Loucy (cell line): ENCODE measurements around the gene UBTD1.

Source experiments
- EZH2phosphoT487 ChIP-seq: fragments of 200-600 bp; IDR thresholded peaks from 2 replicates; pipeline ENCODE4 v1.6.1; 2018; ENCODE audit warnings: antibody characterized with exemption, mild to moderate bottlenecking, moderate library complexity, borderline replicate concordance
- TF ChIP-seq, protein P1 (sequence below): fragments of 200-600 bp; sonication (generic); conservative IDR thresholded peaks from 2 replicates; pipeline ENCODE4 v1.5.1; 2014; ENCODE audit warnings: mild to moderate bottlenecking, antibody characterized with exemption, low read length

- TF ChIP-seq, protein P1, sequence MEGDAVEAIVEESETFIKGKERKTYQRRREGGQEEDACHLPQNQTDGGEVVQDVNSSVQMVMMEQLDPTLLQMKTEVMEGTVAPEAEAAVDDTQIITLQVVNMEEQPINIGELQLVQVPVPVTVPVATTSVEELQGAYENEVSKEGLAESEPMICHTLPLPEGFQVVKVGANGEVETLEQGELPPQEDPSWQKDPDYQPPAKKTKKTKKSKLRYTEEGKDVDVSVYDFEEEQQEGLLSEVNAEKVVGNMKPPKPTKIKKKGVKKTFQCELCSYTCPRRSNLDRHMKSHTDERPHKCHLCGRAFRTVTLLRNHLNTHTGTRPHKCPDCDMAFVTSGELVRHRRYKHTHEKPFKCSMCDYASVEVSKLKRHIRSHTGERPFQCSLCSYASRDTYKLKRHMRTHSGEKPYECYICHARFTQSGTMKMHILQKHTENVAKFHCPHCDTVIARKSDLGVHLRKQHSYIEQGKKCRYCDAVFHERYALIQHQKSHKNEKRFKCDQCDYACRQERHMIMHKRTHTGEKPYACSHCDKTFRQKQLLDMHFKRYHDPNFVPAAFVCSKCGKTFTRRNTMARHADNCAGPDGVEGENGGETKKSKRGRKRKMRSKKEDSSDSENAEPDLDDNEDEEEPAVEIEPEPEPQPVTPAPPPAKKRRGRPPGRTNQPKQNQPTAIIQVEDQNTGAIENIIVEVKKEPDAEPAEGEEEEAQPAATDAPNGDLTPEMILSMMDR = no peak
- no peak for TF ChIP-seq EZH2phosphoT487
Measured at GRCh38 chr10:97537186-97537869, 38.6 kb downstream of the UBTD1 start.
